HTR-8/SVneo (cell line): Measurements from ENCODE around the gene CAMK4.
A peak's percentile ranks its signal among the peaks of the same experiment; 100 is the strongest.
"Not testable (repeated sequence)": the region's sequence is repeated elsewhere in the genome, so short reads cannot be mapped to it uniquely, and the experiment has no call there.

Source experiments
- DNase-seq: peaks from one replicate; pipeline ENCODE4 v3.0.0; 2011; ENCODE audit warnings: low spot score, mixed read lengths; ENCODE audit not compliant: insufficient read length
- FAIRE-seq: peaks from 2 replicates; lab custom pipeline; 2011; peaks lifted over from hg19 to GRCh38; lab: Jason Lieb, UNC

Gene CAMK4

DNA sequence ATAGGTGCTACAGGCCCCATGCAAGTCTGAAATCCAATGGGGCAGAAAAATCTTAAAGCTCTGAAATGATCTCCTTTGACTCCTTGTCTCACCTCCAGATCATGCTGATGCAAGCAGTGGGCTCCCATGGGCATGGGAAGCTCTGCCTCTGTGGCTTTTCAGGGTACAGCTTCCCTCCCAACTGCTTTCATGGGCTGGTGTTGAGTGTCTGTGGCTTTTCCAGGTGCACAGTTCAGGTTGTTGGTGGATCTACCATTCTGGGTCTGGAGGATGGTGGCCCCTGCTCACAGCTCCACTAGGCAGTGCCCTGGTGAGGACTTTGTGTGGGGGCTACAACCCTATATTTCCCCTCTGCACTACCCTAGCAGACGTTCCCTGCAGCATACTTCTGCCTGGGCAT, 184.6 kb downstream of the CAMK4 start:
- DNase-seq, result no peak

DNA sequence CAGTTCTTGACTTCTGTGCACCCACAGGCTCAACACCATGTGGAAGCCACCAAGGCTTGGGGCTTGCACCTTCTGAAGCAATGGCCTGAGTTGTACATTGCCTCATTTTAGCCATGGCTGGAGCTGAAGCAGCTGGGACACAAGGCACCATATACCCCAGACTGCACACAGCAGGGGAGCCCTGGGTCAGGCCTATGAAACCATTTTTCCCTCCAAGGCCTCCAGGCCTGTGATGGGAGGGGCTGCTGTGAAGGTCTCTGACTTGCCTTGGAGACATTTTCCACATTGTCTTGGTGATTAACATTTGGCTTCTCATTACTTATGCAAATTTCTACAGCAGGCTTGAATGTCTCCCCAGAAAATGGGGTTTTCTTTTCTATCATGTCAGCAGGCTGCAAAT, 185.1 kb downstream of the CAMK4 start:
- not testable (repeated sequence) for FAIRE-seq, DNase-seq

More for the DNA sequence above, 184.6 kb downstream of the CAMK4 start:
- no peak for FAIRE-seq

DNA sequence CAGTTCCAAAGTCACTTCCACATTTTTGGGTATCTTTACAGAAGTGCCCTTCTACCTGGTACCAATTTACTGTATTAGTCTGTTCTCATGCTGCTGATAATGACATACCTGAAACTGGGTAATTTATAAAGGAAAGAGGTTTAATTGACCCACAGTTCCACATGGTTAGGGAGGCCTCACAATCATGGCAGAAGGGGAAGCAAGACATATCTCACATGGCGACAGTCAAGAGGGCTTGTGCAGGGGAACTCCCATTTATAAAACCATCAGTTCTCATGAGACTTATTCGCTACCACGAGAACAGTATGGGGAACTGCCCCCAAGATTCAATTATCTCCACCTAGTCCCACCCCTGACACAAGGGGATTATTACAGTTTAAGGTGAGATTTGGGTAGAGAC, 185.9 kb downstream of the CAMK4 start:
- DNase-seq, FAIRE-seq: not testable (repeated sequence)

DNA sequence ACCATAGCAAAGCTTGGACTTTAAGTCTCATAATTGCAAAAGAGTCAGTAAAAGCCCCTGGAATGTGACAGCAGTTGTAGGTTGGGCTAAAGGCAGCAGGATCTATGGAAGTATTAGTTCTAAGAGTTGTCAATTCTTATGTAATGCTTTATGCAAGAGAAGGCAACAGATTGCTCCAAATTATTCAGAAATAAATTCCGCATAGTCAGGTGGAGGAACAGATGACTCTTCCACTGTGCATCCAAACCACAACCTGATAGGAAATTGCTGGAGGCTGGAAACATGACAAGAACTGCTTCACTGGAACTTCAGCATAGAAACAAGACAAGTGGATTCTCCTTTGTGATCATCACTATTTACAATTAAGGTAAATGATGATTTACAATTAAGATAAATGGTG, 187.1 kb downstream of the CAMK4 start:
- no peak for FAIRE-seq
- no peak for DNase-seq

DNA sequence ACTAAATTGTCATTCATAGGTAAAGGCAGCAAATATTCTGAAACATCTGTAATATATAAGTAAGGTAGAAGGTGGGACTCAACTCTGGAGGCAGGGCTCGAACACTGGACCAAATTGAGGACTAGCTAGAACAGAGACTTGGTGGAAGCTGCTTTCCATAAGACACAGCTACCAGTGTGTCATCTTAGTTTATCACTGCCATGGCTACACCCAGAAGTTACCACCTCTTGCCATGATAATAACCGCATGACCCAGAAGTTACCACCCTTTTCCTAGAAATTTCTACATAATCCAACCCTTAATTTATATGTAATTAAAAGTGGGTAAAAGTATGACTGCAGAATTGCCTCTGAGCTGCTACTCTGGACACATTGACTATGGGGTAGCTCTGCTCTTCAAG, 188.4 kb downstream of the CAMK4 start:
- FAIRE-seq, result no peak
- DNase-seq, result no peak

DNA sequence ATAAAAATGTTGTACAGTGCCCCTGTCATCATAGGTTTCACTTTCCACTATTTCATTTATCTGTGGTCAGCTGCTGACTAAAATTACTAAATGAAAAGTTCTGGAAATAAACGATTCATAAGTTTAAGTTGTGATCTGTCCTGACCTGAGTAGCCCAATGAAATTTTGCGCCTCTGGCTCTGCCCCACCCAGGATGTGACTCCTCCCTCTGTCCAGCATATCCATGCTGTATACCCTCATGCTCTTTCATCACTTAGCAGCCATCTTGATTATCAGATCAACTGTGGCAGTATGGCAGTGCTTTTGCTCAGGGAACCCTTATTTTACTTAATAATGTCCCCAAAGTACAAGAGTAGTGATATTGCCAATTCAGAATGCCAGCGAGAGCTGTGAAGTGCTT, 190.9 kb downstream of the CAMK4 start:
- no peak for DNase-seq
- FAIRE-seq, result no peak

DNA sequence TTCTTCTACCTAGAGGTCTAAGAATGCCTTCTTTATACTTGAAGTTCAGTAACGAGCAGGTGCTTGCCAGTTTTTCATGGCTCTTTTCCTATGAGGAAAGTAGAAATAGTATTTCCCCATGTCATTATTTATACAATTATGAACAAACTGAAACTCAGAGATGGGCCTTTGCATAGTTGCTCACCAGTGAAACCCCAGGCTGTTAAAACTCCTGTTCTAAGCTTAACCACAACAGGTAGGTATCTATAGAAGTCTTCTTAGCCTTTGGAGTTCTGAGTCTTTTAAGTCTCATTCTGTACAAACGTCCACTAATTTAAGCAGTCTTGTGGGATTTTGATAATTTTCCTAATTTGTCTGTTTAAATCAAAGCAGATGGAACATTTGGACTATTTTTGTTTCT, 198.1 kb downstream of the CAMK4 start:
- DNase-seq, result no peak
- no peak for FAIRE-seq

DNA sequence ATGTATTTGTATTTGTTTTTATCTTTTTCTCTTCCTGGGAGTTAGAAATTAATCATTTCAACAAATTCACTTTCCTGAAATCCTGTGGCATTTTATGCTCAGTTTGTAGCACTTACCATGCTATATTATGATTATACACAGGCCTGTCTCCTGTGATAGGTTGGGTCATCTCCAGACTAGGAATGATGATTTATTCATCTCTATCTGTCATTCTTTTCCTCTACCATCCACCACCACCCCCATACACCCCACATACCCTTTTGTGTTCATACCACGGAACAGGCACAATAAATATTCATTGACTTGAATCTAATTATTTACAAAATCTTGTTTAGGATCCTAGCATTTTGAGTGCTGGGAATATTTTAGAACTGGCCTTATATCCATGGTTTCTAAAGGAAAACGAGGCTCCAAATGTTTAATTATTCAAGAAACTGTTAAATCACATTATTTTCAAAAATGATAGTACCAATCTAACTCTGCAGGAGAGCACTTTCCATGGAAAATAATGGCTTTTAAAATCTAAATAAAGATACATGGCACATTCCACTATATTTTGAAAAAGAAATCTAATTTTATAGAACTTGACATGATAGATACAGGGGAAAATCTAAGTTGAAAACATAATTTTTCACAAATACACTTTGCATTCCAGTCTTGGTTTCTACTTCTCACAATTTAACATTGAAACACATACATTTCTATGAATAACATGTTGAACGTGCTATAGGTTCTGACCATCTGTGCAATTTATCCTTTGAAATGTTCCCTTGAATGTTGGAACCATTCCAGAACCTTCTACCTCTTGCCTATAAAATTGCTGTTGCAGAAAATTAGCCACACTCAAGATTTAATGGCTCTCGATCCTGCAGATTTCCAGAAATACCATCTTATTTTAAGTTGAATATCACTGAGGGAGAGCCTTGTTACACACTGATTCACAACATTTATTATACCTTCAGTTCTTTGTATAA, 198.8 kb downstream of the CAMK4 start:
- DNase-seq, result no peak
- FAIRE-seq, result no peak

DNA sequence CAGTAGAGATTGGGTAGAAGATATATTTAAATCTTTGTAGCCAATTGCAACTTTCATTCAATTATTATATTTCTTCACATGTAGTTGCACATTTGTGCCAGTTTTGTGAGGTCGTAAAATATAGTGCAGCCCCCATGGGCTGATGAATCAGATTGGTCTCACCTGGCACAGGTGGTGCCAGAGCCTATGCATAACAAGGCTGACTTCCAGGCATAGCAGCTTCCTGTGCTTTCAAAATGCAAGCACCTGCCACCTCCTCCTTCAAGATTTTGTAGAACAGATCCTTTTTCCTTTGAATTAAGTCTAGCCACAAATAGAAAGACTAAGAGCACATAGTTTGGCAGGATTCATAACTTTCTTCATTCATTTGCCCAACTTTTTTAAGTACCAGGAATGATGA, 201.0 kb downstream of the CAMK4 start:
- DNase-seq, result no peak
- no peak for FAIRE-seq

DNA sequence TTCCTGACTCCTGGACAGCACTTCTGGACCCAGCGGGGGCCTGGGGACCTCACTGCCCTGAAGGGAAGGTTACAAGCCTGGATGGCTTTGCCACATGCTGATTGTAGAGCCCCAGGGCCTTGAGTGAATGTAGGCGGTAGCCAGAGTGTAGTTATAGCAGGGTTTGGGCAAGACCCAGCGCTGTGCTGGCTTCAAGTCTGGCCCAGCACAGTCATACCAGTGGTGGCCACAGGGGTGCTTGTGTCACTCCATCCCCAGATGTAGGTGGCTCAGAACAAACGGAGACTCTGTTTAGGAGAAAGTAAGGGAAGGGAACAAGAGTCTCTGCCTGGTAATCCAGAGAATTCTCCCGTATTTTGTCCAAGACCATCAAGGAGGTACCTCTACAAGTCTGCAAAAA, 203.6 kb downstream of the CAMK4 start:
- FAIRE-seq (no peak), DNase-seq (no peak)

DNA sequence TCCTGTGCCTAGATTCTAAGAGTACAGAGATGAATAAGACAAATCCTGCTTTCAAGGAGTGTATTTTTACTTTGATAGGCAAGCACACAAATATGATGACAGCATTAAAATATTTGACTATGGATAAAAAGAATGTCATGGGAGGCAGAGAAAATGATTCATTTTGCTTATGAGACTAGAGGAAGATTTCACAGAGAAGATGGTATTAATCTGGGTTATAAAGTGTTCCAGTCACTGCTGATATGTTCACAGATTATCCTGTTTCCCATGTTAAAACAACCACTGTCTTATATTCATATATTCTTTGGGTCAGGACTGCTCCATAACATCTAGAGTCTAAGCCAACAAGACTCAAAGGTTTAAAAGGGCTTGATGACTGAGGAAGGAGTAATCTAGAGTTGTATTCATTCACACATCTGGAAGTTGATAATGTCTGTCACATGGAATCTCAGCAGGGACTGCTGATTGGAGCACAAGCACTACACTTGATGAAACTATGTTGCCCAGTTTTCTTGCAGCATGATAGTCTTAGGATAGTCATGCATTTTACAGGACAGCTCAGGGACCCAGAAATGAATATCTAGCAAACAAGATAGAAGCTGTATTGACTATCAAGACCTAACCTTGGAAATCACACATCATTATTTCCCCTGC, 208.8 kb downstream of the CAMK4 start:
- no peak for FAIRE-seq
- DNase-seq, result no peak

DNA sequence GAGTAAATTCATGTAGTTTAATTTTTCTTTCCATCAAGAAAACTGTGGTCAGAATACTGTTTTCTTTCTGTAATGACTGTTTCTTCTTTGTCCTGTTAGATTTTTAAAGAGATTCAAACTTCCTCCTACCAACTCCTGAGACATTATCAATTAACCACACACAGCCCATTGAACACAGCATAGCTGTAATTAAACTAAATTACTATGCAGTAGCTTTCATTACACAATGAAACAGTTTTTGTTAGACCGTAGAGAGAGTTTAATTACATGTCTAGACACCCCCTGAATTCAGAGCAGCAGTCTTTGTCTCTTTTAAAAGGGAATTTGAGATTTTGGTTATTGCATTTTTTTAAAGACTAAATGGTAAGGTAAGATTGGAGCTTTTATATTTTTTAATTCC, 210.6 kb downstream of the CAMK4 start:
- DNase-seq (no peak), FAIRE-seq (no peak)

DNA sequence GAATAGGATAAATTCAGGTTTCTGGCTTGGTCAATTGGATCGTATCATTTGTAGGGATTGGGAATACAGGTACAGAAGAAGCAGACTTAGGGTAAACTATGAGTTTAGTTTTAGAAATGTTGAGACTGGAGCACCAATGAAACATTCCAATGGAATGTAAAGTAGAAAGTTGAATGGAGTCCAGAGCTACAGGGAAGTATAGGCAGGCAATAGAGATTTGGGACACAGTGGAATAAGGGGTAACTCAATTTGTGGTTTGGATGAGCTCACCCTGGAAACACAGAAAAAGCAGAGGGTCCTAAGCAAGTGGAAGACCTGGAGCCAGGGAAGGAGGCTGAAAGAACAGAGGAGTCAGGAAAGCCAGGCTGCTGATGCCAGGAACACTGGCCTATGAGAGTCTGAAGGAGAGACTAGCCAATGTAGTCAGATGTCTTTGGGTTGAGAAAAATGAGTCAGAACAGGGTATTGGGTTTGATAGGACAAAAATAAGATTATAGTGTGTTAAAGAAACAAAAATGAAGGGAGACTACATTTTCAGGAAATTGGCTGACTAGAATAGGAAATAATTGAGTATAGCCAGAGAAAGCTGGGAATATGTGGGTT, 215.4 kb downstream of the CAMK4 start:
- DNase-seq (no peak), FAIRE-seq (no peak)

DNA sequence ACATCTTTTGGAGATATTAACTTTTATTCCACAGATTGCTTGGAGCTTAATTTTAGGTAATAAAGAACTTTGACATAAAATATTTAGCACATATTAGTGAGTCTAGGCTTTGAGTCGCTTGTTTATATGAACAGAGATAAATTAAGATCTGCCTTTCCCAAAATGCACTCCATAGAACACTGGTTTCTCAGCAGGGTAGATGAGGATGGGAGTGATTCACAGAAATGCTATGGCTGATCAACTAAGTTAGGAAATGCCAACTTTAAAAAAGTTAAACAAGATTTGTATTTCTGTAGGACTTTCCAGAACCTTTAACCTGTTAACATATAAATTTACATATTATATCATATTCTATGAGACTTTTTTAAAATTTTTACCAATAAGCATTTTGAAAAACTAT, 222.9 kb downstream of the CAMK4 start:
- DNase-seq (no peak), FAIRE-seq (no peak)

DNA sequence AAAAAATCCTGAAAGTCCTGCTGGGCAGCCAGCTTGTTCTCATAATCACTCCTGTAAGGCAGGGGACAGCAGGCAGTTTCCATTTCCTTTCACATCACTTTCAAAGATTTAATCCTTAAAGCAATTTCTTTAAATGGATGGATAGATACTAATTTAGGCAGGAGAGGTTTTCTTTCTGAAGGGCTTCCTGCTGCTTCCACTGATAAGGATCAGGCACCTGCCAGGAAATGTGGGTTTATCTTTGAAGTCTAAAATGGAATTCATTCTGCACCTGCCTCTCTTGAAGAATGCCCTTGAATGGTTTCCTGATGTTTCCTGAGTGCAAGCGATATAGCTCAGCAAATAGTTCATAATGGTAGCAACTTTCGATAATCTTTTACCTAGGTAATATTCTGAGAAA, 223.6 kb downstream of the CAMK4 start:
- FAIRE-seq (no peak), DNase-seq (no peak)

DNA sequence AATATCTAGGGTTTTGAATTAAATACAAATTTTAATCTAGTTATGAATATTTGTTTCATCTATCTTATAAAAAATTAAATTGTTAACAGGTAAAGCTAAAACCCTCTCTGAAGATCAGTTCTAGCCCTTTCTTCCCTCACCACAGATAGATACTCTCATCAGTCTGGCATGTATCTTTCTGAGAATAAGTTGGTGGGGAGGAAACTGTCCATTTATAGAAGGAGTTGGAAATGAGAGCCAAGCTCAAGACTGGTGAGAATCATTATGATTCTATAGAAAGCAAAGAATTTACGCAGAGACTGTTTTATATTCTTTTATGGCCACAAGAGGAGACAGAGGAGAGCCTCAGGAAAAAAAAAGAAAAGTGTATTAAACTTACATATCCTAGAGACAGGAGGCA, 229.1 kb downstream of the CAMK4 start:
- DNase-seq (no peak), FAIRE-seq (no peak)

DNA sequence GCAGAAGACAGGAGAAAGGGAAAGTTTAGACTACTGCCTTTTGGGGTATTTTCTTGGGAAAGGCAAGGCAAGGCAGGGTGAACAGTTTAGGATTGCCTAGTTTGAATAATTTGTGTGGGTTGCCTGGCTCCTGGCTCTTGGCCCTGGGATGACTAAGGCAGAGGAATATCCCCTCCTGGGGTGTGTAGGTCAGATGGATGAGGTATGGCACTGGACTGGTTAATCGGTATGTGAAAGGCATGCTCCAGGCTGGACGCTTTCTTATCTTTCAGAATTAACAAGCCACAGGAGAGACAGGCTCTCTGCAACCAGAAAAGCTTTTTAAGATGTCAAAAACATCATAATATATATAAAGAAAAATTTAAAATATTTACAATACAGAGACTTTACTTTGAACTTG, 229.6 kb downstream of the CAMK4 start:
- DNase-seq, result peak; percentile 10
- FAIRE-seq, result no peak

DNA sequence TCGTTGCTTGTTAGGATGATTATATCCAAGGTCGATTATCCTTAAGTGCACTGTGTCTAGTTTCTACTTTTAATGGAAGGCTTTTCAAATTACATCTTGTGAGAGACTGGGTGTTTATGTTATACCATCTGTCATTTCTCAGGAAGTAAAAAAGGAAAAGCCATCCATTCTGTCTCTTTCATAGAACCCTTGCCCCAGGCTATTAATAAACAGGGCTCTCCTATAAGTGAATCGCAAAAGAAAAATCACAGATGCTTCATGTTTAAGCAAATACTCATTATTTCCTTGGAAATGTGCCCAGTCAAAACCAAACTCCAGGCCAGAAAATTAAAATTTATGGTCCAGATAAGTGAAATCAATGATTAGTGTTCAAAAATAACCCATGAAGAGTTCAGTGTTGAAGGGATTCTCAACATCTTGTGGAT, 230.0 kb downstream of the CAMK4 start:
- peak; percentile 14 for DNase-seq
- FAIRE-seq, result no peak

DNA sequence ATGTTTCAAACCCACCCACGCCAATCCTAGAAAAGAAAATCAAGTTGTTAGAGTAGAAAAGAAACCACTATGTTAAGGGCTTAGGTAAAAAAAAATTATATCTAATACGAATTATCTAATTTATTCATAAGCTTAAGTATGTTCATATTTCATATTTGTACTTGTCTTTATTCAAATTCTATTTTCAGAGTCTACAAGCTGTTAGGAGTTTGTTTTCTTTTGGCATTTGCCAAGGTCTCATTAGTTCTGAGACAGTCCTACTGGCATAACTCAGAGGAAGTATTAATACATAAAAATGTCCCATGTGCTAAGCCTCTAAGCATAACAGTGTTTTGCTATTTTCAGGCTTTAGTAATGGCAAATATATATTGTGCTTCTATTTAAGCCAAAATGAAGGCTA, 230.6 kb downstream of the CAMK4 start:
- FAIRE-seq, result no peak

DNA sequence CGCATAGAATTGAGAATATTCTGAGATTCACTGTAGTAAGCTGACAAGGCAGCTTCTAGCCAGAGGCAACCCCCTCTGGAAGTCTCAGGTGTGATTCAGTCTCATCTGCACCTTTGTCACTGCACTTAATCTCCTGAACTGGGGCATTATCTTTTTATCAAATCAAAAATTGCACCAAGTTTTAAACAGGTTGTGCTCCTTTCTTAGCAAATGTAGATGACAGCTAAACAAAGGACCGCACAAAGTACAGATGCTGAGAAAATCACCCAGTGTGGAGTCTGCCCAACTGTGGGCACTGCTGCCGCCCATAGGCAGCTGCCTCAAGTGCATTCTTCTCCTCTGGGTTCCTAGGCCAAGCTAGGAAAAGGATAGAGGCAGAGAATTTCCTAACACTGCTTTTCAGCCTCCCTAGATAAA, 237.1 kb downstream of the CAMK4 start:
- FAIRE-seq (peak; percentile 4), DNase-seq (peak; percentile 43)

More for the DNA sequence above, 230.6 kb downstream of the CAMK4 start:
- DNase-seq, result no peak

DNA sequence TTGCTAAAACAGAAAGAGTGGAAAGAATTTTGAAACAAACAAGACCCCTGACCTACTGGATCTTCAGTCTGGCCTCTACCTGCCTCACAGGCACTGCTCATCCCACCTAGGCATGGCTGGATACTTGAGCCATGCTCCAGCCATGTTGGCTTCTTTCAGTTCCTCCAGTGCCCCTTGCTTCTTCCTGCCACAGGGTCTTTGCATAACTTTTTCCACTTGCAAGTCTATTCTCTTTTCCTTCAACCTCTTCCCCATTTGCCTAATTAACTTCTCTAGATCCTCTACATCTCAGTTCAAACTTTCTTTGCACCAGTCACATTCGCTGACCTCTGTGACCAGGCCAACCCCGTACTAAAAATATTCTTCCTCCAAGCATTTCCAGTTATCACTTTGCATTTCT, 237.8 kb downstream of the CAMK4 start:
- no peak for FAIRE-seq
- DNase-seq, result no peak
